ENCODE measurements around the gene CSPG4.
"Not testable (repeated sequence)": the region's sequence is repeated elsewhere in the genome, so short reads cannot be mapped to it uniquely, and the experiment has no call there.

CSPG4 gene

DNA sequence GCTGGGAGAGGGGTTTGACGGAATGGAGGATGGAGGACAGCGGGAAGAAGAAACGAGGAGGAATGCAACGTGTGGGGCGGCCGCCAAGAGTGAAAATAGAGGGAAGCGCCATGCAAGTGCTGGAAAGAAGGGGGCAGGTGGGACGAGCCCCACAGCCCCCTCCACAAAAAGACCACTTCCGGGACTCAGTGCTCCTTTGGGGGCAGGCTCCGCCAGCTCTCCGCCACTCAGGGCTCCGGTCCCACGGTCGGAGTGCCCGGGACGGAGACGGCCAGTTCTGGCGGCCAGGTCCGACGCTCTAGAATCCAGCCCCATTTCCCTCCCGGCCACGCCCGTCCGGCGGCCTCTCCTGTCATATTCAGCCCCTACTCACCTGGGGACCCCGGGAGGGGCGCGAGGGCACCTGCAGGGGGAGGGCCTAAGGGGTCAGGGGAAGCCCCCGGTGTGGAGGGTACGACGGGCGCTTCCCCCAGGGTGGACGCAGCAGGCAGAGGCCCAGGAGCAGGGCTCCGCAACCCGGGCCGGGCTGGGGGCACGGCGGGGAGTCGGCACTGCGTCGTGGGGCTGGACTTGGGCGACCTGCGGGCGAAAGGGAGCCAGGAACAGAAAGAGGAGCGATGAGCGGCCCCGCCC, 25.5 kb upstream of the CSPG4 start:
- no peak for DNase-seq (ENCODE audit: extremely low spot score)
- ChIA-PET CTCF (interaction anchor here (0.7 to 1.3 kb wide), 3 partner anchors 10 to 72 kb away, joined by 3 to 4 read pairs (median 3); no protein-coding TSS in a partner anchor), POLR2A (interaction anchor here (0.8 to 2.0 kb wide), 13 partner anchors 12 to 284 kb away, joined by 3 to 7 read pairs (median 4); partner anchors contain the start of gene IMP3)
- TF ChIP-seq FOXK2 (IDR thresholded peaks at IDR 0.05) (no peak), HDGF (IDR thresholded peaks at IDR 0.05; ENCODE audit: borderline replicate concordance) (no peak), NFRKB (IDR thresholded peaks at IDR 0.05) (no peak), BHLHE40 (IDR thresholded peaks at IDR 0.05; ENCODE audit: borderline replicate concordance) (no peak), FOXM1 (IDR thresholded peaks at IDR 0.05; ENCODE audit: borderline replicate concordance) (no peak), ARNT (IDR thresholded peaks at IDR 0.05) (no peak), LEF1 (IDR thresholded peaks at IDR 0.05; ENCODE audit: borderline replicate concordance) (no peak), ELF4 (IDR thresholded peaks at IDR 0.05) (no peak), ZNF384 (IDR thresholded peaks at IDR 0.05) (no peak)

DNA sequence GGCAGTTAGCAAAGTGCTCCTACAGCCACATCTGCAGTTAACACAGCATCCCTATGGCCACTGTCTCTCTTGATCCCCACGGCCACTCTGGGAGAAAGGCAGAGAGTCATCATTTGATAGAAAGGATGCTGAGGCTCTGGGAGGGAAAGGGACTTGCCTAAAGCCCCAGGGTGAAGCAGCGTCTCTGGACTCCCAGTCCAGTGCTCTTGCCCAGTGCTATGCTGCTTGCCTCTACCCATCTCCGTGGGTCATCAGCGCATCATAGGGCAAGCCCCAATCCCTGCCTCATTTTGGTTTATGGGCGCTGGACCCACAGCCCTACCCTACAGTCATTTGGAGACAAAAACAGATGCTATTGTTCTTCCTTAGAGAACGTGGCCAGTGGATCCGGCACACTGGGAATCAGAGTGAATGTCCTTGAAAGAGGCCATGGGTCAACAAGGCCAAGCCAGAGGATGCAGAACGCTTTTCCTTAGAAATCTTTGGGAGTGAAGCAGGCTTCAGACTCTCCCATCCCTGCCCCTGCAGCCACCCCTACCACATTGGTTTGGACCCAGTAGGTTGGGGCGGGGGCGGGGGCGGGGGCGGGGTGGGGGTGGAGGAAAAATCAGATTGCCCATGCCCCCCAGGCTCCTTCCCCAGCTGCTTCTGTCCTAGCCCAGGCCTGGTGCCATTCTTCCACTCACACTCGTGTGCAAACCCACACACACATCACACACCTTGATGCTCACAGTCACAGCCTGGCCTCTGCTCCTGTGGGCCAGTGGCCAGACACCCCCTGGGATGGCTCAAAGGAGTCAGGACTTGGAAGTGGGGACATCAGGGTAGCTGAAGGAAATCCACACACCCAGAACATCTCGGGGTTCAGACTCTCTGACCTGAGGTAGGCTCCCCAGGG, 24.7 kb upstream of the CSPG4 start:
- not testable (repeated sequence) for DNase-seq (ENCODE audit: extremely low spot score)
- ChIA-PET CTCF (interaction anchor here (1.0 to 1.3 kb wide), 2 partner anchors 9 to 65 kb away, joined by 3 to 4 read pairs; no protein-coding TSS in a partner anchor), POLR2A (interaction anchor here (1.2 to 2.0 kb wide), 4 partner anchors 14 to 283 kb away, joined by 4 to 6 read pairs (median 5); partner anchors contain the start of gene IMP3)

DNA sequence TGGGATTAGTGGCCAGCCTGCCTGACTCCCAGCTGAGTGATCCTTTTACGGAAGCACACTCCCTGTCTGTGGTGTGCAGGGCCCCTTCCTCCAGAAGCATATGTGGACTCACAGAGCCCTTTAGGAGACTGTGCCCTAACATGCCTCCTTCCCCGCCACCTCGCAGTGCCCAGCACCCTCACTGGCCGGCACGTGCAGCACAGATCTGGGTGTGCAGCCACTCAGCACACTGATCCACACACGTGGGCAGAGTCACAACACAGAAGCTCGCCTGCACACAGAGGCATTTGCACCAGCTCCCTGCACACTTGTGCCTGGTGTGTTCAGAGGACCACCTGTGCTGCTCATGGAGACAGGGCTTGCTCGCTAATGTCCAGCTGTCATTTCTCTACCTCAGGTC, 23.6 kb upstream of the CSPG4 start:
- ChIA-PET CTCF (no interaction called here), POLR2A (no interaction called here)
- no peak for DNase-seq (ENCODE audit: extremely low spot score)
- TF ChIP-seq FOXA1 (IDR thresholded peaks at IDR 0.05), result no peak

DNA sequence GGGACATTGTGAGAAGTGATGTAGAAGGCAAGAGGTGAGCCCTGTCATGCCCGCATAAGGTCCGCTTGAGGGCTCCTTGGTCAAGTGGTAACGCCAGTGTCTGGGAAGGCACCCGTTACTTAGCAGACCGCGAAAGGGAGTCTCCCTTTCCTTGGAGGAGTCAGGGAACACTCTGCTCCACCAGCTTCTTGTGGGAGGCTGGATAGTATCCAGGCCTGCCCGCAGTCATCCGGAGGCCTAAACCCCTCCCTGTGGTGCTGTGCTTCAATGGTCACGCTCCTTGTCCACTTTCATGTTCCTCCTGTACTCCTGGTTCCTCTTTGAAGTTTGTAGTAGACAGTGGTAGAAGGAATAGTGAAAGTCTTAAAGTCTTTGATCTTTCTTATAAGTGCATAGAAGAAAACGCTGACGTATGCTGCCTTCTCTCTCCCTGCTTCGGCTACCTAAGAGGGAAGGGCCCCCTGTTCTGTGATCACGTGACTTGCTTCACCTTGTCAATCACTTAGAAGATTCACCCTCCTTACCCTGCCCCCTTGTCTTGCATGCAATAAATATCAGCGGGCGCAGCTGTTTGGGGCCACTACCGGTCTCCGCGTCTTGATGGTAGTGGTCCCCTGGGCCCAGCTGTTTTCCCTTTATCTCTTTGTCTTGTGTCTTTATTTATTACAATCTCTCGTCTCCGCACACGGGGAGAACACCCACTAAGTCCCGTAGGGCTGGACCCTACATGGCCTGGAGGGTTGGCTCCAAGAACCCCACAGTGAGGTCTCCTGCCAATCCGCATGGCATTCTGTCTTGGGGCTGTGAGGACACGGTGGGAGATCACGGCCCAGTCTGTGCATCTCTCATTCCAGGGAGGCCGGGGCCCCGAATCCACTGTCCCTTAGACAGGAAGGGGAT, 22.5 kb upstream of the CSPG4 start:
- CTCF ChIA-PET; DNase-seq (ENCODE audit: extremely low spot score); POLR2A ChIA-PET: not testable (repeated sequence)

DNA sequence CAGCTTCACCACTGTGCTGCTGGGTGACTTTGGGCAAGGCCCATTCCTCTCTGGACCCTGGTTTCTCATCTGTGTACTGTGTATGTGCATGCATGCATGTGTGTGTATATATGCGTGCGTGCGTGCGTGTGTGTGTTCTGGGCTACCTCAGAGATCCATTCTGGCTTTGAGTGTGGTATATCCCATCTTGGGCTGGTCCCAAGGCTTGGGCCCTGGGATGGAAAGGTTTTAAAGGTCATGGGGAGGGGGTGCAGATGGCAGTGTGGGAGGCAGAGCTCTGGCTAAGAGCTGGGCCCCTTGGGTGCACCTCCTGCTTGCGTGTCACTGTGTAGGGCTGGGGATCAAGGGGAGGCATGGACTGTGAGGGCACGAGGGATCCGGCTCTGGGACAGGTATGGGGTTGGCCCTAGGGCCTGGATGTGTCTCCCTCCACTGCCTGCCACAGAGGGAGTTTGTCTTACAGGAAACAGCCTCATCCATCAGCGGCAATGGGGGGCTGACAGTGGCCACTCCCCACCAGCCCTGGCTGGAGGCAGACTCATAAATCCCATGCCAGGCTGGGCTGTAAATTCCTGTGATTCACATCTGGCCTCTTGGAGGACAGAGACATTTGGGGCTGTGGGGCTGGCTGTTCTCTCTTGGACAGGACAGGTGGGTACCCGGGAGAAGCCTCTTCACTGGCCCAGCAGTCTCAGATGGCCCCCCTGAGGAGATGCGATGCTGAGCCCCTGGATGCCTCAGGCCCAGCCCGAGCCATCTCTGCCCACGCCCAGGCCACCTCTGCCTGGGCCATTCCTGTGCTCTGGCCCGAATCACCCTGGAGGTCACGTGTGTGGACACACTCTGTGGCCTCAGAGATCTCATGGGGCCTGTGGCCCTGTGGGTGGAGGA, 21.4 kb upstream of the CSPG4 start:
- DNase-seq (ENCODE audit: extremely low spot score), result no peak
- ChIA-PET CTCF (no interaction called here), POLR2A (no interaction called here)
- no peak for TF ChIP-seq TARDBP (IDR thresholded peaks at IDR 0.05)

DNA sequence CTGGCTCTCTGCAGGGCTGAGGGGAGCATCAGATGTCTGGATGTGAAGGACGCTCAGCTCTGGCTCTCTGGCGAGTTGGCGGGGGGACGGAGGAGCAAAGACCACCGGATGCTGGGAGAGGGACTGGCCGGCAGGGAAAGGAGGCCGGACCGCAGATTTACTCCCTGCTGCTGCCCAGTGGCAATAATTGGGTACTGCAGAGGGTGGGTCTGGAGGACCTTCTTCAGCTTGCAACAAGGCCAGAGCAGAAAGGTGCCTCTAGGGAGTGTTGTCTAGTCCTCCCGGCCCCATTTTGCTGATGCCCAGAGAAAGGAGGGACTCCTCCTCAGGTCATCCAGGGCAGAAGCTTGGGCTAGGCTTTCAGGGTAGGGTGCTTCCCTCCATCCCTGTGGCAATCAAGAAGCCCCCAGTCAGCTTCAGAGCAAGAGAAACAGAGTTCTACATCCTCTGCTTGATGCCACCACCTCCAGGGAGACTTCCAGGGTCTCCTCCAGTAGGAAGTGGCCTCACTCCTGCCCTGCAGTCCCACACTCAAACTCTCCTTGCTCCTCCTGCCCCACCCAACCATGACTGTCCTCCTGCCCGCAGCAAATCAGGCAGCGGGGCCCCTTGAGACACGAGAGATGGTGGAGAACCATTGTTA, 20.3 kb upstream of the CSPG4 start:
- ChIA-PET POLR2A (no interaction called here), CTCF (interaction anchor here (0.6 to 1.4 kb wide), 6 partner anchors 9 to 69 kb away, joined by 3 to 10 read pairs (median 3); a partner anchor contains a TSS)
- TF ChIP-seq L3MBTL2 (conservative IDR thresholded peaks at IDR 0.05) (no peak), BHLHE40 (IDR thresholded peaks at IDR 0.05; ENCODE audit: borderline replicate concordance) (no peak), FOXA1 (IDR thresholded peaks at IDR 0.05) (no peak), NFRKB (IDR thresholded peaks at IDR 0.05) (no peak), SUZ12 (IDR thresholded peaks at IDR 0.05) (no peak), ARNT (IDR thresholded peaks at IDR 0.05) (no peak), CTBP1 (IDR thresholded peaks at IDR 0.05; ENCODE audit: borderline replicate concordance) (no peak), ELF4 (IDR thresholded peaks at IDR 0.05) (no peak)
- TF ChIP-seq, protein P1, sequence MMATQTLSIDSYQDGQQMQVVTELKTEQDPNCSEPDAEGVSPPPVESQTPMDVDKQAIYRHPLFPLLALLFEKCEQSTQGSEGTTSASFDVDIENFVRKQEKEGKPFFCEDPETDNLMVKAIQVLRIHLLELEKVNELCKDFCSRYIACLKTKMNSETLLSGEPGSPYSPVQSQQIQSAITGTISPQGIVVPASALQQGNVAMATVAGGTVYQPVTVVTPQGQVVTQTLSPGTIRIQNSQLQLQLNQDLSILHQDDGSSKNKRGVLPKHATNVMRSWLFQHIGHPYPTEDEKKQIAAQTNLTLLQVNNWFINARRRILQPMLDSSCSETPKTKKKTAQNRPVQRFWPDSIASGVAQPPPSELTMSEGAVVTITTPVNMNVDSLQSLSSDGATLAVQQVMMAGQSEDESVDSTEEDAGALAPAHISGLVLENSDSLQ (IDR thresholded peaks at IDR 0.05), result no peak
- peak; percentile 70 for DNase-seq (ENCODE audit: extremely low spot score)

DNA sequence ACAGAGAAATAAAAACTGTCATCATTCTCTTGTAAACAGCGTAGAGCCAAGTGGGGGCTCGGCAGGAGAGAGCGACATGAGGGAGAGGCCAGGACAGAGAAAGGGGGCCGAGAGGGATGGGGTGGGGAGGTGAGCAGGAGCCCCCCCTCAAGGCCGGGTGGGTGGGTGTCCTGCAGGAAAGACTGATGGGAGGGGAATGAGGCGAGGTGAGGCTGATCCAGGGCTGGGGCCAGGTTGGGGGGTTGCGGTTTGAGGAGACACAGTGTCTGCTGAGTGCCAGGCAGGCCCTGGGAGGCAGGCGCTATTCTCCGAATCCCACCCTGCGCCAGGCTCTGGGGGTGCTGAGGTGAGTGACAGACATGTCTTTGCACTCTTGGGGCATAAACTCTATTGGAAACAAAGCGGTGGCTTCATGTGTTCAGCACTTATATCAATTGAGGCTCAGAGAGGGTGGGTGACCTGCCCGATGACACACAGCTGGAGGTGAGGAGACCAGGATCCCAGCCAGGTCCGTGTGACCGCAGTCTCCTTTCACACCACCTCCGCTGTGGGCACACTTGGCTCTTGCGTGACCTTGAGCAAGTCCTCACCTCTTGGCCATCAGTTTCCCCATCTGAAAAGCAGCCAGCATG, 19.6 kb upstream of the CSPG4 start:
- no peak for DNase-seq (ENCODE audit: extremely low spot score)
- CTCF ChIA-PET, result interaction anchor here (0.6 to 1.4 kb wide), 5 partner anchors 8 to 409 kb away, joined by 3 to 10 read pairs (median 4); a partner anchor contains a TSS
- TF ChIP-seq ARNT (IDR thresholded peaks at IDR 0.05) (no peak), NFRKB (IDR thresholded peaks at IDR 0.05) (no peak), ELF4 (IDR thresholded peaks at IDR 0.05) (no peak), ZNF384 (IDR thresholded peaks at IDR 0.05) (no peak), LEF1 (IDR thresholded peaks at IDR 0.05; ENCODE audit: borderline replicate concordance) (no peak), FOXM1 (IDR thresholded peaks at IDR 0.05; ENCODE audit: borderline replicate concordance) (no peak), SP1 (IDR thresholded peaks at IDR 0.05) (no peak)
- TF ChIP-seq, protein P1 (IDR thresholded peaks at IDR 0.05), result no peak
- POLR2A ChIA-PET, result no interaction called here

Measured in HEK293T (cell line).